Liver (tissue), 3 donors: Measurements from ENCODE around the gene MUS81.

Experiments
- ATF3 ChIP-seq: IDR thresholded peaks from 2 replicates; pipeline ENCODE4 v1.6.1; 2016; ENCODE audit warnings: antibody characterized with exemption
- CTCF ChIP-seq: fragments of 150-350 bp; IDR thresholded peaks from 2 replicates; pipeline ENCODE4 v1.5.1; 2017; ENCODE audit warnings: improper control_type of control experiment, low read depth, low read length; ENCODE audit not compliant: missing input control
- GABPA ChIP-seq, 2 donors: IDR thresholded peaks in 1 of 2; conservative IDR thresholded peaks in 1 of 2; 2 replicates each; pipeline ENCODE4 v1.6.1; 2016; ENCODE audit warnings: antibody characterized with exemption in 2 of 2, mild to moderate bottlenecking in 1 of 2, moderate library complexity in 1 of 2
- MAX ChIP-seq: IDR thresholded peaks from 2 replicates; pipeline ENCODE4 v1.6.1; 2016; ENCODE audit warnings: antibody characterized with exemption
- RAD21 ChIP-seq, 2 donors: IDR thresholded peaks; 2 replicates each; pipeline ENCODE4 v1.6.1; 2016; ENCODE audit warnings: antibody characterized with exemption in 2 of 2, mild to moderate bottlenecking in 2 of 2
- REST ChIP-seq: IDR thresholded peaks from 2 replicates; pipeline ENCODE4 v1.6.1; 2016; ENCODE audit warnings: antibody characterized with exemption, mild to moderate bottlenecking
- SP1 ChIP-seq: IDR thresholded peaks from 2 replicates; pipeline ENCODE4 v1.6.1; 2018; ENCODE audit warnings: antibody characterized with exemption, mild to moderate bottlenecking
- donor health status: healthy.
- donor health status: healthy.

- TF ChIP-seq CTCF: no peak
- TF ChIP-seq ATF3: no peak
- TF ChIP-seq RAD21 (IDR thresholded peaks at IDR 0.05): no peak
- no peak for TF ChIP-seq GABPA (IDR thresholded peaks at IDR 0.05 in 1 of 2, conservative IDR thresholded peaks at IDR 0.05 in 1 of 2)
- TF ChIP-seq REST: no peak
- TF ChIP-seq MAX: no peak
- no peak for TF ChIP-seq SP1
These were observed 5.1 kb upstream of the MUS81 start for GRCh38 chr11:65854852-65855837.
